Measurements from ENCODE around the gene TNNT3. TPM values are rescaled to one million over a fixed set of nuclear protein-coding genes. Genes with fewer than 3 reads are reported as not detected.

The TNNT3 gene
- polyA plus RNA-seq, 3 donors from 2014 or later: not detected

GRCh38 chr11:1946812-1947484 lies 27.4 kb downstream of the TNNT3 start, which contains the start of gene MRPL23:
Gene MRPL23, plus strand, starts transcription at chr11:1947332. Its CDS starts 31 bp downstream, at chr11:1947363.
- no peak within 1 kb of the TSS for H3K4me3 Mint-ChIP-seq
- no peaks in the 10 kb centered on the region for H3K4me1 Mint-ChIP-seq
- DNase-seq: peak in 1 of 3 donors; percentile 49
- no peaks in the 10 kb centered on the region for H3K9me3 Mint-ChIP-seq
- H3K36me3 Mint-ChIP-seq: no peaks in the 10 kb centered on the region
- H3K27me3 Mint-ChIP-seq (ENCODE audit: low read depth in 3 of 3): peaks cover 0 to 3% (median 0%) of the 10 kb centered on the region in 3 donors
- H3K27ac Mint-ChIP-seq: no peak within 1 kb of the TSS

GRCh38 chr11:1947592-1948237 lies 28.2 kb downstream of the TNNT3 start:
- H3K4me1 Mint-ChIP-seq: no peaks in the 10 kb centered on the region
- H3K4me3 Mint-ChIP-seq: no peak overlapping the region
- no peaks in the 10 kb centered on the region for H3K36me3 Mint-ChIP-seq
- no peak overlapping the region for H3K27ac Mint-ChIP-seq
- no peaks in the 10 kb centered on the region for H3K9me3 Mint-ChIP-seq
- H3K27me3 Mint-ChIP-seq (ENCODE audit: low read depth in 3 of 3): peaks cover 0 to 3% (median 0%) of the 10 kb centered on the region in 3 donors
- DNase-seq: no peak

GRCh38 chr11:1948389-1948788 lies 28.9 kb downstream of the TNNT3 start:
- no peaks in the 10 kb centered on the region for H3K4me1 Mint-ChIP-seq
- H3K27ac Mint-ChIP-seq: no peak overlapping the region
- no peaks in the 10 kb centered on the region for H3K36me3 Mint-ChIP-seq
- peak overlapping the region in 1 of 5 donors; percentile 38 for H3K4me3 Mint-ChIP-seq
- peaks cover 0 to 3% (median 0%) of the 10 kb centered on the region in 3 donors for H3K27me3 Mint-ChIP-seq (ENCODE audit: low read depth in 3 of 3)
- no peak for DNase-seq
- H3K9me3 Mint-ChIP-seq: no peaks in the 10 kb centered on the region

- no peak overlapping the region for H3K4me3 Mint-ChIP-seq
- no peak for DNase-seq
Observed at GRCh38 chr11:1949302-1949701, 29.8 kb downstream of the TNNT3 start.

GRCh38 chr11:1949922-1950321 lies 30.4 kb downstream of the TNNT3 start:
- Mint-ChIP-seq H3K4me1 (no peaks in the 10 kb centered on the region), H3K27me3 (ENCODE audit: low read depth in 3 of 3) (no peaks in the 10 kb centered on the region), H3K4me3 (no peak overlapping the region), H3K36me3 (no peaks in the 10 kb centered on the region), H3K9me3 (no peaks in the 10 kb centered on the region), H3K27ac (no peak overlapping the region)
- no peak for DNase-seq

More at GRCh38 chr11:1949302-1949701, 29.8 kb downstream of the TNNT3 start:
- no peaks in the 10 kb centered on the region for H3K36me3 Mint-ChIP-seq
- H3K4me1 Mint-ChIP-seq: no peaks in the 10 kb centered on the region
- H3K27me3 Mint-ChIP-seq (ENCODE audit: low read depth in 3 of 3): no peaks in the 10 kb centered on the region
- H3K9me3 Mint-ChIP-seq: no peaks in the 10 kb centered on the region
- H3K27ac Mint-ChIP-seq: no peak overlapping the region

- no peaks in the 10 kb centered on the region for H3K4me1 Mint-ChIP-seq
- H3K36me3 Mint-ChIP-seq: no peaks in the 10 kb centered on the region
- H3K27ac Mint-ChIP-seq: no peak overlapping the region
- H3K4me3 Mint-ChIP-seq: no peak overlapping the region
- no peaks in the 10 kb centered on the region for H3K27me3 Mint-ChIP-seq (ENCODE audit: low read depth in 3 of 3)
- no peaks in the 10 kb centered on the region for H3K9me3 Mint-ChIP-seq
- no peak for DNase-seq
Observed at GRCh38 chr11:1952806-1953482, 33.4 kb downstream of the TNNT3 start.

GRCh38 chr11:1953489-1954266 lies 34.2 kb downstream of the TNNT3 start:
- DNase-seq: no peak
- no peak overlapping the region for H3K27ac Mint-ChIP-seq
- H3K36me3 Mint-ChIP-seq: no peaks in the 10 kb centered on the region
- H3K27me3 Mint-ChIP-seq (ENCODE audit: low read depth in 3 of 3): no peaks in the 10 kb centered on the region
- H3K4me1 Mint-ChIP-seq: no peaks in the 10 kb centered on the region
- H3K9me3 Mint-ChIP-seq: no peaks in the 10 kb centered on the region
- H3K4me3 Mint-ChIP-seq: no peak overlapping the region

GRCh38 chr11:1958367-1958766 lies 38.9 kb downstream of the TNNT3 start:
- Mint-ChIP-seq H3K4me1 (no peaks in the 10 kb centered on the region), H3K27ac (no peak overlapping the region), H3K36me3 (no peaks in the 10 kb centered on the region), H3K27me3 (ENCODE audit: low read depth in 3 of 3) (no peaks in the 10 kb centered on the region), H3K9me3 (no peaks in the 10 kb centered on the region), H3K4me3 (no peak overlapping the region)
- DNase-seq: no peak

GRCh38 chr11:1959786-1960185 lies 40.3 kb downstream of the TNNT3 start:
- H3K4me3 Mint-ChIP-seq: no peak overlapping the region
- H3K36me3 Mint-ChIP-seq: no peaks in the 10 kb centered on the region
- no peak for DNase-seq
- H3K27me3 Mint-ChIP-seq (ENCODE audit: low read depth in 3 of 3): no peaks in the 10 kb centered on the region
- no peak overlapping the region for H3K27ac Mint-ChIP-seq
- no peaks in the 10 kb centered on the region for H3K4me1 Mint-ChIP-seq
- no peaks in the 10 kb centered on the region for H3K9me3 Mint-ChIP-seq

GRCh38 chr11:1963864-1964263 lies 44.4 kb downstream of the TNNT3 start:
- Mint-ChIP-seq H3K4me1 (no peaks in the 10 kb centered on the region), H3K27ac (no peak overlapping the region), H3K27me3 (ENCODE audit: low read depth in 3 of 3) (no peaks in the 10 kb centered on the region), H3K36me3 (no peaks in the 10 kb centered on the region), H3K4me3 (no peak overlapping the region), H3K9me3 (no peaks in the 10 kb centered on the region)
- no peak for DNase-seq

GRCh38 chr11:1964348-1964747 lies 44.8 kb downstream of the TNNT3 start:
- no peaks in the 10 kb centered on the region for H3K36me3 Mint-ChIP-seq
- H3K9me3 Mint-ChIP-seq: no peaks in the 10 kb centered on the region
- no peak for DNase-seq
- no peaks in the 10 kb centered on the region for H3K4me1 Mint-ChIP-seq
- H3K27ac Mint-ChIP-seq: no peak overlapping the region
- no peak overlapping the region for H3K4me3 Mint-ChIP-seq
- H3K27me3 Mint-ChIP-seq (ENCODE audit: low read depth in 3 of 3): no peaks in the 10 kb centered on the region

- Mint-ChIP-seq H3K9me3 (no peaks in the 10 kb centered on the region), H3K36me3 (no peaks in the 10 kb centered on the region), H3K4me1 (no peaks in the 10 kb centered on the region), H3K27me3 (ENCODE audit: low read depth in 3 of 3) (no peaks in the 10 kb centered on the region), H3K27ac (no peak overlapping the region), H3K4me3 (no peak overlapping the region)
- DNase-seq: no peak
Observed at GRCh38 chr11:1964955-1965354, 45.5 kb downstream of the TNNT3 start.

- no peak for DNase-seq
- Mint-ChIP-seq H3K4me3 (no peak overlapping the region), H3K9me3 (no peaks in the 10 kb centered on the region), H3K27me3 (ENCODE audit: low read depth in 3 of 3) (no peaks in the 10 kb centered on the region), H3K36me3 (no peaks in the 10 kb centered on the region), H3K4me1 (no peaks in the 10 kb centered on the region), H3K27ac (no peak overlapping the region)
Observed at GRCh38 chr11:1966531-1966930, 47.0 kb downstream of the TNNT3 start.
